Dermis microvascular lymphatic vessel endothelial cell (primary cell): Measurements from ENCODE around the gene CHTF18. TPM values are rescaled to one million over a fixed set of nuclear protein-coding genes. Genes with fewer than 3 reads are reported as not detected.
"Not testable (repeated sequence)": the region's sequence is repeated elsewhere in the genome, so short reads cannot be mapped to it uniquely, and the experiment has no call there.

ENCODE experiments used
- DNase-seq, 2 donors: peaks; one replicate each; pipeline versions ENCODE4 v3.0.0 to v3.0.0-alpha.2; 2010; ENCODE audit warnings: low read depth in 2 of 2
- total RNA-seq: library from RNA; depleted of rRNA; stranded (reverse); fragments of >200 nt; gene quantifications from 2 replicates; pipeline ENCODE4 v1.2.1, GENCODE V29; 2014

CHTF18 gene
- total RNA-seq, result 8.0 and 9.9 TPM in 2 replicates

DNA sequence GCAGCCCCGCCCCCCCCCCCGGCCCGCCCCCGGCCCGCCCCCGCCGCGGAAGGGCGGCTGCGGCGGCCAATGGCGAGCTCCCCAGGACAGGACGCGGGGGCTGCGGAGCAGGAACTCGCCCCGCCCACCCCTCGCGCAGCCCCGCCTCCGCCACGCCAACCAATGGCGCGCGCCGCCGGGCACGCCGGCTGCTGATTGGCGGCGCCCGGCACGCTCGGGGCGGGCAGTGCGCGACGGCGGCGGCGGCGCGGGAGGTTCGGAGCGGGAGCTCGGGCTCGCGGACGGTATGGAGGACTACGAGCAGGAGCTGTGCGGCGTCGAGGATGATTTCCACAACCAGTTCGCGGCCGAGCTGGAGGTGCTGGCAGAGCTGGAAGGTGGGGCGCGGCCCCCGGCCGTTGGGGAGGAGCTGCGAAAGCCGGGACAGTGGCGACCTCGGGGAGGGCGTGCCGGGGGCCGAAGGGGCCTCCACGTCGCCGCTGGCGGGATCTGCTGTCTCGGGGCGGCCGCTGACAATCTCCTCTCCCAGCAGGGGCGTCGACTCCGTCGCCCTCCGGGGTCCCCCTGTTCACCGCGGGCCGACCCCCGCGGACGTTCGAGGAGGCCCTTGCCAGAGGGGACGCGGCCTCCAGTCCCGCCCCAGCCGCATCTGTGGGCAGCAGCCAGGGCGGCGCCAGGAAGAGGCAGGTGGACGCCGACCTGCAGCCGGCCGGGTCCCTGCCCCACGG lies at the start of gene CHTF18:
Gene CHTF18, plus strand, starts transcription at position 222 of the 728 bp plus-strand sequence. Its CDS starts 65 bp downstream, at position 287.
- peak; percentile 74 to 95 for DNase-seq

DNA sequence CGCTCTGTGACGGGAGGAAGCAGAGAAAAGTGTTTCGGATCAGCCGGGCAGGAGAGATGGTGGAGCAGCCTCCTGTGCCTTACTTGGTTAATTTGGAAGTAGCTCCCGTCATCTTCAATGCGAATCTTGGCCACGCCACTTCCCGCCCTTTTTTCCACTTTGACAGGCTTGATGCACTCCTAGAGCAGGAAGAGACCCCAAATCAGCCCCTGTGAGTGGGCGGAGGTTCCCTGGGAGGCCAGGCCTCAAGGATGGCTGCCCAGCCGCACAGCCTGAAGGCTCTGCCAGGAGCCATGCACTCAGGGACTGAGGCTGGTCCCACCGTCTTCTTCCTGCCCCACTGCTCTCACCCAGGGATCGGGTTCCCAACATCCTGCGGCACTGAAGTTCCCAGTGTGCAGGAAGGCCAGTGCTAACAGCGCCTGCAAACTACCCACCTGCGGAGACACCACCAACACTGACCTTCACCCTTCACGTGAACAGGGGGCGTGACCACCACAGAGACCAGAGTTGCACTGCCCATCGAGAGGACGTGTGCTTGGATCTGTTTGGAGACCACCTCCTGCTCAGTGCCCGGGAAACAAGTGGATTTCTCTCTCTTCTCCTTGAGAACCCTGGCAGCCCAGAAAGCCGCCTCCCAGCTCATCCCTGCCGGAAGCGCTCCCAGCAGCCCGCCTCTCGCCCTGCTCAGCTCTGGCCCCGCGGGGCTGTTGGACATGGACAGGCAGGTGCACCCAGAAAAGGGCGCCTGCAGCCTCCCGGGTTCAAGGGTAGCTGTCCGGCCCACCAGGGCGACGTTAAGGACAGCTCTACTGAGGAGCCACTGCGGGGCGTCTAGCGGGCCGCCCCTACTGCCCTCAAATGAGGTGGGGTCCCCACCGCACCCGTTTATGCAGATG lies 48.6 kb upstream of the CHTF18 start:
- DNase-seq, result no peak

DNA sequence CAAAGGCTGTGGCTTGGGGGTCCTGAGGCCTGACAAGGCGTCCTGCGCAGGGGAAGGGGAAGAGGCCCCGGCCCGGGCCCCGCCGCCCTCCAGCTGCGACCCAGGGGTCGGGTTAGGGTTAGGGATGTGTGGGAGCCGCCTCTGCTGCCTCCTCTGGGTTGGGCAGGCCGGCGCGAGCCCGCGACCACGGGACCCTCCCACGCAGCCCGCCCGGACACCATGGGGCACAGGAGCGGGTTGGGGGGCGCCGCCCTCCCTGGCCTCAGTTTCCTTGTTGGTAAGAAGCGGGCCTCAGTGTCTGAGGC lies 48.0 kb upstream of the CHTF18 start:
- no peak for DNase-seq

DNA sequence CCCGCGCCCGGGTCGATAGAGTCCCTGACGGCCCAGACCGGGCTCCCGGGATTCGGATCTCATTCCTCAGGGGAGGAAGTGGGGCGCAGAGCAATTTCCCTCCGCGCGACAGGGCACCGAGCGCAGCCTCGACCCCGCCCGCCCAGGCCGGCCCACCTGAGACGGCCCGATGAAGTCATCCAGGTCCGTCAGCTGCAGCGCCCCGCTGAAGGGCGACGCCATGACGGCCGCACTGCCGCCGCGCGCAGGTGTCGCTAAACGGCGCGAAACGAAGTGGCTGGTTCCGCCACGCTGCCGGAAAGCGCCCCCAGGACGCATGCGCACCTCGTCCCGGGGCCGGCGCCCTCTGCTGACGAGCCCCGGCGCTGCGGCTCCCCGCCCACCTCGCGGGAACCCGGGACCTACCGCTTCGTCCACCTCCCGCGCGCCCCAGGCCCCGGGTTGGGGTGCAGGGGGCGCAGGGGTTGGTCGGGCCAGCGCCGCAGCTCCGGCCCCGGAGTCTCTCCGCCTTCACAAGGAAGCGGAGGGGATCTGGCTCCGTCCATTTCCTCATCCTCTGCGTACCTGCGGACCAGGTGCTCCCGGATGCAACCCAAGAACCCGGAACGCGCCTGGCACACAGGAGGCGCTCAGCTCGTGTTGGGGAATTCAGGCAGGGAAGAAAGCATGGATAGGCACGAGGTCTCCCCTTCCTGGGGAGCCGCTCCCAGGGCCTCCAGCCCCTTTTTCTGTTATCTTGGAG lies 47.5 kb upstream of the CHTF18 start, which contains the start of gene CIAO3:
Gene CIAO3, minus strand, starts transcription at position 234 of the 742 bp plus-strand sequence. Its CDS starts 12 bp downstream, at position 222.
- DNase-seq, result peak; percentile 79 to 93

DNA sequence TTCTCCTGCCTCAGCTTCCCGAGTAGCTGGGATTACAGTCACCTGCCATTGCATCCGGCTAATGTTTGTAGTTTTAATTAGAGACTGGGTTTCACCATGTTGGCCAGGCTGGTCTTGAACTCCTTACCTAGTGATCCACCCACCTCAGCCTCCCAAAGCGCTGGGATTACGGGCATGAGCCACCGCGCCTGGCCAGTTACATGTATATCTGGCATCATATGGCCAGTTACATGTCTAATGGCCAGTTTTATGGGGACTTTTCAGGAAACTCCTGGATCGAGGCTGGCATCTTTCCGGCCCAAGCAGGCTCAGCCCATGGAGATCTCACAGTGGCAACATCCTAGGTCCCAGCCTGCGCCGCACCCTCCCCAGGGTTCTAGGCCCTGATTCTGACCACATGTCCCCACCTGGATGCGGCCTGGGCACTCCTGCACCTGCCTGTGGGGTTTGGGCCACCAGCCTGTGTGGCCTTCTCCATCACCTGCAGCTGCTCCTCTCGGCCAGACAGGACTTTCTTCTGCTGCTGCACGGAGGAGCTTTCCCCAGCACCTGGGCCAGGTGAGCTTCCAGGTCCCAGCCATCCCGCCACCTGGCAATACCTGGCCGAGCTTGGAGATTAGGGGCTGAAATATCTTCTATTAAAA lies 46.3 kb upstream of the CHTF18 start:
- no peak for DNase-seq

DNA sequence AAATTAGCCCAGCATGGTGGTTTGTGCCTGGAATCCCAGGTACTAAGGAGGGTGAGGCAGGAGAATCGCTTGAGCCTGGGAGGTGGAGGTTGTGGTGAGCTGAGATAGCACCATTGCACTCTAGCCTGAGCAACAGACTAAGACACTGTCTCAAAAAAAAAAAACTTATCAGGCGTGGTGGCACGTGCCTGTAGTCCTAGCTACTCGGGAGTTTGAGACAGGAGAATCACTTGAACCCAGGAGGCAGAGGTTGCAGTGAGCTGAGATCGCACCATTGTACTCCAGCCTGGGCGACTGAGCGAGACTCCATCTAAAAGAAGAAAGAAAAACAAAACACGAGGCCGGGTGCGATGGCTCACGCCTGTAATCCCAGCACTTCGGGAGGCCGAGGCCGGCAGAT lies 45.5 kb upstream of the CHTF18 start:
- not testable (repeated sequence) for DNase-seq

DNA sequence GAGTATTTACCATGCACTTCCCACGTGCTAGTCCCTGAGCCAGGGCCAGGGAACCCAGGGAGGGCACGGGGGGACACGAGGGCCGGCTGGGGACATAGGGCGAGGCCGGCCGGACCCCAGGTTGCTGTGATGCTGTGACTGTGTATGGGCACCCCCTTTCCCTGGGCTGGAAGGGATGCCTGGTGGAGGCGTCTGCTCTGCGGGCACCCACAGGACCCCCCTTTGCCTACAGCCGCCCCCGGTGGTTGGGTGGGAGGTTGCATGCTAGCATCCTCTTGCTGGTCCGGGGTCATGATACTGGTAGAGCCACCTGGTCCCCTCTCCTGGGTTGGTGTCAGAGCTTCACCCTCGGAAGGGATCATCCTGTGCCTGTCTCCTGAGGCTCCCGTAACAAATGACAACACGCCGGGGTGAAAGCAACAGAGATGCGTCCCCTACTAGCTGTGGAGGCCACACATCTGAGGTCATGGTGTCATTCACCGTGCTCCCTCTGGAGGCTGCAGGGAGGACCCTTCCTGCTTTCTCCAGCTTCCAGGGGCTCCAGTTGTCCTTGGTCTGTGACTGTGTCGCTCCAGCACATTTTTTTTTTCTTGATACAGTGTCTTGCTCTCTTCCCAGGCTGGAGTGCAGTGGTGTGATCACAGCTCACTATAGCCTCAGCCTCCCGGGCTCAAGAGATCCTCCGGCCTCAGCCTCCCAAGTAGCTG lies 44.5 kb upstream of the CHTF18 start:
- no peak for DNase-seq

DNA sequence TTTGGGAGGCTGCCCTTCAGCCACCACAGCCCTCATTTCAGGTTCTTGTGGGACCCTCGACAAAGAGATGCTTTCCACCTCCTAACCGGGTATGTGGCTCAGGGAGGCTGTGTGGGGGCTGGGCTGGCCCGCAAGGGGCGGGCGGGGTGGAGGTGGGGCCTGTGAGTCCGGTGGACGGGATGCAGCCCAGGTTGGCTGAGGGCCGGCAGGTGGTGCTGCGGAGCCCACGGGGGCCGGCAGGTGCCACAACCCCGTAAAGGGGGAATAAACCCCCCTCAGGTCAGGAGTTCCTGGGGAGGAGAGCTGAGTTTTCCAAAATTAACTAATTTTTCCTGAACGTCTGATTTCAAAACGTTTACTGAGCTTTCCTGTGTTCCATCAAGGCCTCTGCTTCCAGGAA lies 42.7 kb upstream of the CHTF18 start:
- no peak for DNase-seq

DNA sequence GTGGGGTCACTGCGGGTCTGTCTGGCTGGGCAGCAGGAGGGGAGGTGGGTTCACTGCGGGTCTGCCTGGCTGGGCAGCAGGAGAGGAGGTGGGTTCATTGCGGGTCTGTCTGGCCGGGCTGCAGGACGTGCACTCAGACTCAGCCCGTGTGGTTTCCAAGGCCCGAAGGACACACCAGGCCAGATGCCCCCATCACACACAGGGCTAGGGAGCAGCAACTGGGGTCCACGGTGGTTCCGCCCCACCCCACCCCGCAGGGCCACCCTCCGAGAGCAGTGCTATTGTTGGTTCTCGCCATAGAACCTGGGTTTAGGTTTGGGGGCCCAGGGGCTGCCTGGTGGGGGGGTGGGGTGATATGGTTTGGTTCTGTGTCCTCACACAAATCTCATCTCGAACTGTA lies 41.8 kb upstream of the CHTF18 start:
- no peak for DNase-seq

DNA sequence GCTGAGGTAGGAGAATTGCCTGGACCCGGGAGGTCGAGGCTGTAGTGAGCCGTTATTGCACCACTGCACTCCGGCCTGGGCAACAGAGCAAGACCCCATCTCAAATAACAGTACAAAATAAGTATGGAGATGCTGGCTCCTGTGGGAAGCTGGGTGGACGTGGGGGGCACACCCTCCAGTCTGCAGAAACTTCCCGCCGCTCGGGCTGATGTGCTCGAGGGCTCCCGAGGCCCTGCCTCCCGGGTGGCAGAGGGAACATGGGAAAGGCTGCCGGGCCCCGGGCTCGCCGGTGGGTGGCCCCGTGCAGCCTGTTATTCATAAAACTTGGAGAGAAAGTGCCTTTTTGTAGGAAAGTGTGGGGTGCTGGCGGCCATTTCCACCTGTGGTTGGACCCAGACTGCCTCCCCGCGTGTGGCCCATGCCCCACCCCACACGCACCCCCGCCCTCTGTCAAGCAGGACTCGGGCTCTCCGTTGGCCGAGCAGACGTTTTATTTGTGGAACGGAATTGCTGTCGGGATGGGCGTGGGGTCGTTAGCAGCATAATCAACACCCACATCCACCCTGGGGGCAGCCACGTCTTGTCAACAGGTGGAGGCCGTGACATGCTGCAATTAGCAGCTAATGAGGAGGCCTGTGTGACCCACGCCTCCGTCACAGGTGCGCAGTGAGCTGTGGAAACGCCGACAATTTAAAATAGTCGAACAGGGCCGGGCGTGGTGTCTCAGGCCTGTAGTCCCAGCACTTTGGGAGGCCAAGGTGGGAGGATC lies 40.3 kb upstream of the CHTF18 start:
- no peak for DNase-seq

DNA sequence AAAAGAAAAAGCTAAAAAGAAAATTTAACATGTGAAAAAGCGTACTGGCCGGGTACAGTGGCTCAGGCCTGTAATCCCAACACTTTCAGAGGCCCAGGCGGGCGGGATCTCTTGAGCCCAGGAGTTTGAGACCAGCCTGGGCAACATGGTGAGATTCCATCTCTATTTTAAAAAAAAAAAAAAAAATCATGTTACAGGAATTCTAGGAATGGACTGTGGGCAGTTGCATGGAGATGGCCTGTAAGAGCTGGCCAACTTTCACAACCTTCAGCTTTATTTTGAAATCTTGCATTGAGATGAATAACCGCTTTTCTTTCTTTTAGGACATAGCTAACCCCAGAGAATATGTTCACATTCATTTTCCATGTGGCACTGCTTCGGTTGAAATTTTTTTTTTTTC lies 39.4 kb upstream of the CHTF18 start:
- no peak for DNase-seq

DNA sequence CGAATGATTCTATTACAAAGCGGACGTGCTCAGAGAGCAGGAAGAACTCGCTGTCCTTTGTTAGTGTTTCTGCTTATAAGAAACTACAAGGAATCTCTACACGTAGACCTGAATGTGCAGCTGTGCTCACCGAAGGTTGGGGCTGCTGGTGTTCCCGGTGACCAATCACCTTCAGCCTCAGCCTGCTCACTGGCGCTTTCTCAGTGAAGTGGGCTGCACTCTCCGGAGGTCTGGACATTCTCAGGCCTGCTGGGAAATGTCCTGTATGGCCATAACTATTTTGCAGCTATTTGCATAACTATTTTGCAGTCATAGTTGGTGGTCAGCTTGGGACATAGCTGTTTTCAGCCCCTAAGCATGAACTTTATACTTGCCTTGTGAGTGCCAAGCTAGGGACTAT lies 37.9 kb upstream of the CHTF18 start:
- no peak for DNase-seq

DNA sequence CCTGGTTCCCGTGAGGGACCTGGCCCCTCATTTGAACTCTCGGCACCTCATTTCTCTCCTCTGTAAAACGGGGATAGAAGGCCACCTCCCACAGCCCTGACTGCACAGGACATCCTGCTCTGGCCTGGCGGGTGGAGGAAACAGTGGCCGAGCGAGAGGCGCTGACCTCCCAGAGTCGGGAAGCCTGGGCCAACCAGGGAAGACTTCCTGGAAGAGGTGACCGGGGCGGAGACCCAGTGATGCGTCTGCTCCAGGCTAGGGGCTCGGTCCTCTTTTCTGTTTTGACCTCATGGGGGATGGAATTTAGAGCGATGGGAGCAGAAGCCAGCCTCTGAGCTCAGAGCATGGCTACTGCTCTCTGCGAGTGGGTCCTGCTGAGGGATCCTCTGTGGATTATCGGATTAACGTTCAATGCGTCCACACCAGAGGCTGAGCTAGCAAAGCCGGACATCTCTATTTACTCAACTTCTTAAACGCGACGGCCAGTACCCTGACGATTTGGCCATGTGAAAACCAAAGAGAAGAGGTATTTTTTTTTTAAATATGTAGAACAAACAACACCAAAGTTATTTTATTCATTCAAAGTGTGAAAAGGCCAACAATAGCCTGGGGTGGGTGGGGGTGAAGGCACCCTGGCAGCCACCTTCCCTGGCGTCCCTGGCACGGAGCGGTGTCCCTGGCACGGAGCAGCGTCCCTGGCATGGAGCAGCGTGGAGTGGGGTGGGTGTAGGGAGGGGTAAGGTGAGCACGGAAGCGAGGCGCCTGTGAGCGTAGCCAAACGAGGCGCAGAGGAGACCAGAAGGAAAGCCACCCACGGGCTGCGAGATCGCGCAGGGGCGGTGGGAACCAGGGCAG lies 37.0 kb upstream of the CHTF18 start:
- DNase-seq, result no peak

DNA sequence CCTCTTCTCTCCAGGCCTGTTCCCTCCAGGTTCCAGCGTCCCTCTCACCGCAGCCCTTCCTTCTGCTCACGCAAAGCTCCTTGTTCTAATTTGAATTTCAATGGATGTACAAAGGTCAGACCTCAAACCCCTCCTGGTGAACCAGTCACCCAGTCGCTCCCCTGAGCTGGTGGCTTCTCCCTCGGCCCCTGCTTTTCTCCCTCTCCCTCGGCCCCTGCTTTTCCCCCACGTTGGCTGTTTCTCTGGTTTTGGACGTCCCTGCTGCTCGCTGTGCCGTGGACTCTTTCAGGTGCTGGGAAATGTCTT lies 36.5 kb upstream of the CHTF18 start:
- DNase-seq, result no peak

DNA sequence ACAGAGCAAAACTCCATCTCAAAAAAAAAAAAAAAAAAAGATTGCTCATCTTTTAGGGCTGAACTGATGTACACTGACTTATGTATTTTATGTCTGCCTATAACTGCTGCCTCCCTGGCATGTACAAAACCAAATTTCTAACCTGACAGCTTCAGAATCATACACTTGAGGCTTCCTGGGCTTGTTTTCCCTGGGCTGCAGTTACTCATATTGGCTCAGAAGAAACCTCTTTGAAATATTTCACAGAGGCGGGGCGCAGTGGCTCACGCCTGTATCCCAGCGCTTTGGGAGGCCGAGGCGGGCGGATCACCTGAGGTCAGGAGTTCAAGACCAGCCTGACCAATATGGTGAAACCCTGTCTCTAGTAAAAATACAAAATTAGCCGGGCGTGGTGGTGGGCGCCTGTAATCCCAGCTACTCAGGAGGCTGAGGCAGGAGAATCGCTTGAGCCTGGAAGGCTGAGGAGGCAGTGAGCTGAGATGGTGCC lies 34.3 kb upstream of the CHTF18 start:
- not testable (repeated sequence) for DNase-seq

DNA sequence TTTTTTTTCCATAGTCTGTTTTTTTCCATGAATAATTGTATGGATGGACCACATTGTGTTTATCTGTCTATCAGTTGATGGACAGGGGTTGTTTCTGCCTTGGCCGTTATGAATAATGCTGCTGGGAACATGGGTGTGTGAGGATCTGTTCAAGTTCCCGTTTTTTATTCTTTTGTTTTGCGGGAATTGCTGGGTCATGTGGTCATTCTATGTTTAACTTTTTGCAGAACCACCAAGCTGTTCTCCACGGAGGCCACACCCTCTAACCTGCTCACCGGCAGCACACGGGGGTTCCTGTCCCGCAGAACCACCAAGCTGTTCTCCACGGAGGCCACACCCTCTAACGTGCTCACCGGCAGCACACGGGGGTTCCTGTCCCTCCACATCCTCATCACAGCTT lies 33.8 kb upstream of the CHTF18 start:
- no peak for DNase-seq

DNA sequence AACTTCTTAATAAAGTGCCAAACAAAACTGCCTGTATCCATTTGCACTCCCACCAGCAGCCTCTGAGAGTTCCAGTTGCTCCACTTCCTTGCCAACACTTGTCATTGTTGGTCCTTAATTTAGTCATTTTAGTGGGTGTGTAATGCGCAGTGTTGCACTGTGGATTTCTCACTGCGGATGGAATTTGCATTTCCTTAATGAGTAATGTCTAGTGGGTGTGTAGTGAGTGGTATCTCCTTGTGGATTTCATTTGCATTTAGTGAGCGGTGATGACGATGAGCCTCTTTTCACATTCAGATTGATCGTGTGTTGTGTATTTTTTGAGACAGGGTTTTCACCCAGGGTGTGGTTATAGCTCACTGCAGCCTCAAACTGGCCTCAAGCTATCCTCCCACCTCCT lies 32.0 kb upstream of the CHTF18 start:
- DNase-seq, result no peak

DNA sequence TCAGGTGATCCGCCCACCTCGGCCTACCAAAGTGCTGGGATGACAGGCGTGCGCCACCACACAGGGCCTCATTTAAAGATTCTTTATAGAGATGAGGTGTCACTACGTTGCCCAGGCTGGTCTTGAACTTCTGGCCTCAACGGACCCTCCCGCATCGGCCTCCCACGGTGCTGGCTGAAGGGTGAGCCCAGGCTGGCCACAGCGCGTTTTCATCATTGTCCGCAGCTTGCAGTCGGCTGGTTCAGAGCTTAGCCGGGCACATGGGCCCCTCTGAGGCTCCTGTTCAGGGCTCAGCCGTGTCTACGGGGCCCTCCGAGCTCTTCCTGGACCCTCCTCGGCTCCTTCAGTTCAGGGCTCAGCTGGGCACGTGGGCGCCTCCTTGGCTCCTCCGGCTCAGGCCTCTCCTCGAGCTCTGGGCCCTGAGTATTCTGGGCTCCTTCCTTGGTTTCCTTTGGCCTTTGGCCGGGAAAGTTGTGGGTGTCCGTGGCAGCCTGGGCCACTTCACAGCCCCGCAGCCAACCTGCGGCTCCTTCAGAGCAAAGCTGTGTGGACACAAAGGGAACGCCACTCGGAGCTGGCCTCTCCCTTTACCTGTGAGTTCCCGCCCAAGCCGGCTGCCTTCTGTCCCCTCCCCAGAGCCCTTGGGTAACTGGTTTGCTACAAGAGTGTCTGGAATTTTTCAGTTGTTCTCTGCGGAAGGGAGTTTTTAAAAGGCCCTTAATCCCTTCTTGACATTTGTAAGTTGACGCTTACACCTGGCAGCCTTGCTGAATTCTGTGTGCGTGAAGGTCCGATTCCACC lies 29.1 kb upstream of the CHTF18 start:
- DNase-seq, result no peak
